HFFc6 (cell line): ENCODE measurements around the gene DLEC1. TPM values are rescaled to one million over a fixed set of nuclear protein-coding genes. Genes with fewer than 3 reads are reported as not detected.

Source experiments
- DNase-seq: peaks from one replicate; pipeline ENCODE4 v3.0.0-alpha.2; 2018
- H3K27ac Mint-ChIP-seq: 2 replicates; pipeline ENCODE4 v1.8.0; 2020; ENCODE audit warnings: mild to moderate bottlenecking, mixed read lengths
- H3K27me3 Mint-ChIP-seq: 2 replicates; pipeline ENCODE4 v1.8.0; 2021; ENCODE audit warnings: mild to moderate bottlenecking, moderate library complexity, mixed read lengths; ENCODE audit not compliant: insufficient read depth
- H3K36me3 Mint-ChIP-seq: 2 replicates; pipeline ENCODE4 v1.8.0; 2021; ENCODE audit warnings: low read depth, mixed read lengths
- H3K4me1 Mint-ChIP-seq: 2 replicates; pipeline ENCODE4 v1.8.0; 2020; ENCODE audit warnings: low read depth, mixed read lengths
- H3K4me3 Mint-ChIP-seq: 2 replicates; pipeline ENCODE4 v1.8.0; 2020; ENCODE audit warnings: mild to moderate bottlenecking, moderate library complexity, mixed read lengths
- H3K9me3 Mint-ChIP-seq: 2 replicates; pipeline ENCODE4 v1.8.0; 2020; ENCODE audit warnings: mild to moderate bottlenecking, mixed read lengths
- total RNA-seq, 6 experiments: library from RNA; stranded (reverse); fragmentation: NEBNext Ultra II Directional; extraction: Animal tissue kit (Norgen Biotek cat#: 25700); gene quantifications; 2 replicates in 1 of 6; 3 replicates in 5 of 6; pipeline ENCODE4 v1.2.3, GENCODE V29; 2021
- TF ChIP-seq, protein P1 (sequence below): fragments of 200-600 bp; sonication (generic); IDR thresholded peaks from 2 replicates; pipeline ENCODE4 v1.5.0; 2021; ENCODE audit warnings: antibody characterized with exemption, mild to moderate bottlenecking

The DLEC1 gene
- total RNA-seq, 6 experiments from 2014 or later, result 0.05 TPM; not detected in 5

DNA sequence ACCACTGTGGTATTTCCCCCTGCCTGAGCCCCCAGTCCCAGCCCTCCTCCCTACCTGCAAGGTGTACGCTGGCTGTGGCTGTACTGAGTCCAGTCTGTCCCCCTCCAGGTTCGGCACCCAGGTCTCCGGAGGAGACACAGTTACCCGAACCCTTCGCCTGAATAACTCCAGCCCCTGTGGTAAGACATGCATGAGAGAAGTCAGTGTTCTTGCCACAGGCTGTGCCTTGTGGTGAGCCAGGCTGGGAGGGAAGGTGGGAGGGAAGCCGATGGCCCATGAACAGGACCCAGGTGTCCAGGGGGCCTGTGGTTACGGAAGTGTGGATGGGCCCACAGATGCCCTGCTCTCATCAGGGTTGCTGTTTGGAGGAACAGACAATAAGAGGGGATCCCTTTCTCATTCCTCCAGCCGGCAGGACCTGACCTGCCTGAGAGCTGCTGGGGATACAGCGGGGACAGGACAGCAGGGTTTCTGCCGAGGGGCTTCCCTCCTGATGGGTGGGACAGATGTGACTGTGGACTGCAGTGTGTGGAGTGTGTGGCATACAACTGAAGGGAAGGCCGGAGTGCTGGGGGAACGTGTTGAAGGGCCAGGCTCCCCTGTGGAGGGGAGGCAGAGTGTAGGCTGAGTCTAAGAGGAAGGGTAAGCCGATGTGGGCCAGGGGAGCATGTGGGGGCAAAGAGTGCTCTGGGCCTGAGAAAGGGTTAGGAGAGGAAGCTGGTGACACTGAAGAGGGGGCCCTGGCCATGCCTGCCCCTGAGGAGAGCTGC, 76.1 kb downstream of the DLEC1 start:
- no peak overlapping the region for H3K4me3 Mint-ChIP-seq
- no peaks in the 10 kb centered on the region for H3K36me3 Mint-ChIP-seq
- DNase-seq, result no peak
- TF ChIP-seq, protein P1, sequence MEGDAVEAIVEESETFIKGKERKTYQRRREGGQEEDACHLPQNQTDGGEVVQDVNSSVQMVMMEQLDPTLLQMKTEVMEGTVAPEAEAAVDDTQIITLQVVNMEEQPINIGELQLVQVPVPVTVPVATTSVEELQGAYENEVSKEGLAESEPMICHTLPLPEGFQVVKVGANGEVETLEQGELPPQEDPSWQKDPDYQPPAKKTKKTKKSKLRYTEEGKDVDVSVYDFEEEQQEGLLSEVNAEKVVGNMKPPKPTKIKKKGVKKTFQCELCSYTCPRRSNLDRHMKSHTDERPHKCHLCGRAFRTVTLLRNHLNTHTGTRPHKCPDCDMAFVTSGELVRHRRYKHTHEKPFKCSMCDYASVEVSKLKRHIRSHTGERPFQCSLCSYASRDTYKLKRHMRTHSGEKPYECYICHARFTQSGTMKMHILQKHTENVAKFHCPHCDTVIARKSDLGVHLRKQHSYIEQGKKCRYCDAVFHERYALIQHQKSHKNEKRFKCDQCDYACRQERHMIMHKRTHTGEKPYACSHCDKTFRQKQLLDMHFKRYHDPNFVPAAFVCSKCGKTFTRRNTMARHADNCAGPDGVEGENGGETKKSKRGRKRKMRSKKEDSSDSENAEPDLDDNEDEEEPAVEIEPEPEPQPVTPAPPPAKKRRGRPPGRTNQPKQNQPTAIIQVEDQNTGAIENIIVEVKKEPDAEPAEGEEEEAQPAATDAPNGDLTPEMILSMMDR, result no peak
- H3K4me1 Mint-ChIP-seq, result no peaks in the 10 kb centered on the region
- peaks cover 23% of the 10 kb centered on the region for H3K27me3 Mint-ChIP-seq
- H3K27ac Mint-ChIP-seq, result no peak overlapping the region
- H3K9me3 Mint-ChIP-seq, result no peaks in the 10 kb centered on the region

DNA sequence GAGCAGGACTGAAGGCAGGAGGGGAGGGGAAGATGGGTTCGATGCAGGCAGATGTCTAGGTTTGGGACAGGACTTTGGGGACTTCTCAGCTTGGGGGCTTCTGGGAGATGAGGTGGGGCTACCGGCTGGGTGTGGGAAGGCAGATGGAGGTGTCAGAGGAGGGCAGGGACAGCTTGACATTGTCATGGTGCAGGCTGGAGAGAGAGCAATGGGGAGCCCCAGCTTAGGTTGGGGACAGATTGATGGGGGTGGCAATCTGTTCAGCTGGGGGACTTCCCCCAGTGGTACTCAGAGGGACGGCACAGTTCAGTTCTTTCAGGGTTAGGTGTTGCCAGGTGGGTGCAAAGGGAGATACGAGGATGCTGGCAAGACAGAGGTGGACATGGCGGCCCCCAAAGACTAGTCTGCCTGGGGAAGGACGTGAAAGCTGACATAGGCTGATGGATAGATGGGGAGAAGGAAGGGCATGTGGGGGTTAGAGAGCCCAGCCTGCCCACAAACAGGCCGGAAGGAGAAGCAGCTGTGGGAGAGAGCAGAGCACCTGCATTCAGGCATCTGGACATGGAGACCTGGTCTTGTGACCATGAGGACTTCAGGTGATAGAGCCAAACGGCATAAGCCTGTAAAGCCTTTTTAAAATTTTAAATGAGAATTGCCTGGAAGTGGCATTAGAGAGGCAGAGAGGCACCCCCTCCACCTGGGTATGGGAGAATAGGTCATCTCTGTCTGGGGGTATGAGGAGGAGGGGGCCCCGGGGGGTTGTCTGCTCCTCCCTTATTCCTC, 76.8 kb downstream of the DLEC1 start:
- TF ChIP-seq, protein P1, result no peak
- DNase-seq, result no peak
- H3K4me1 Mint-ChIP-seq, result no peaks in the 10 kb centered on the region
- H3K36me3 Mint-ChIP-seq, result no peaks in the 10 kb centered on the region; the same call in 1 of the 2 replicates
- H3K4me3 Mint-ChIP-seq, result no peak overlapping the region
- no peak overlapping the region for H3K27ac Mint-ChIP-seq
- H3K9me3 Mint-ChIP-seq, result no peaks in the 10 kb centered on the region
- peaks cover 23% of the 10 kb centered on the region for H3K27me3 Mint-ChIP-seq

DNA sequence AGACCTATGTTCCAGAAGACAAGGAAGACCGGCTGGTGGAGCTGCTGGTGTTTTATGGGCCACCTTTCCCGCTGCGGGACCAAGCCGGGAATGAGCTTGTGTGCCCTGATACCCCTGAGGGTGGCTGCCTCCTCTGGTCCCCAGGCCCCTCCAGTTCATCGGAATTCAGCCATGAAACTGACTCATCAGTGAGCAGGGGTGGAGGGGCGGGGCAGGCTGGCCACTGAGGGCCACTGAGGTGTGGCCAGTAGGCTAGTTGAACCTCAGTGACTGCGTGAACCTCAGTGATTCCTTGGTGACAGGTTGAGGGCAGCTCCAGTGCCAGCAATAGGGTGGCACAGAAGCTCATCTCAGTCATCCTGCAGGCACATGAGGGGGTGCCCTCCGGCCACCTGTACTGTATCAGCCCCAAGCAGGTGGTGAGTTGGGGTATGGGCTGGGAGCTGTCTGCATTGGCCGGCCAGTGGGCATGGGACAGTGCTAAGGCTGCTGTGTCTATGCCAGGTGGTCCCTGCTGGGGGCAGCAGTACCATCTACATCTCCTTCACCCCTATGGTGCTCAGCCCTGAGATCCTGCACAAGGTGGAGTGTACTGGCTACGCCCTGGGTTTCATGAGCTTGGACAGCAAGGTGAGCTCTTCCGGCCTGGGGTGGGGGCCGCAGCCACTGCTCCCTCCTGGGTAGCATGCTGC, 77.6 kb downstream of the DLEC1 start:
- TF ChIP-seq, protein P1, result no peak
- Mint-ChIP-seq H3K36me3 (no peaks in the 10 kb centered on the region; the same call in 1 of the 2 replicates), H3K4me3 (no peak overlapping the region), H3K27ac (no peak overlapping the region), H3K9me3 (no peaks in the 10 kb centered on the region), H3K27me3 (peaks cover 22% of the 10 kb centered on the region), H3K4me1 (no peaks in the 10 kb centered on the region)
- no peak for DNase-seq

DNA sequence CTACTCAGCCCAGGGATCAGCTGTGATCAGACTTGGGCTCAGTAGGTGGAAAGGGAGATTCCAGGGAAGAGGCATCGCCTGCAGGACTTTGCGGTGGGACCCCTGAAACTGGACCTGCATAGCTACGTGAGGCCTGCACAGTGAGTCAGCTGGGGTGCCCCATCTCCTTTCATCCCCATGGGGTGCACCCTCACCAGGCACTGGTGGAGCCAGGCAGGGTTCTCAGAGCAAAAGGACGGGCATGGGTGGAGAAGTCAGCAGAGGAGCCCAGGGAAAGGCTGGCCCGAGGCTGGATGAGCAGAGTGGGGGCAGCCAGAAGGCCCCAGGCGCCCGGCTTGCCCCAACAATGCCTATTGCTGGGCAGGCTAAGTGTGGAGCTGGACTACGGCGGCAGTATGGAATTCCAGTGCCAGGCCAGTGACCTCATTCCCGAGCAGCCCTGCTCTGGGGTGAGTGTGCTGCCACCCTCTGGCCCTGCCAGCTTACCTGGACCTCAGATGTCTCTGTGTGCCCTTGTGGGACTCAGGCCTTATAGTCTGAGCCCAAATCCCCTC, 78.2 kb downstream of the DLEC1 start:
- Mint-ChIP-seq H3K4me3 (no peak overlapping the region), H3K36me3 (no peaks in the 10 kb centered on the region; the same call in 1 of the 2 replicates), H3K27ac (no peak overlapping the region), H3K9me3 (no peaks in the 10 kb centered on the region), H3K27me3 (peaks cover 22% of the 10 kb centered on the region), H3K4me1 (no peaks in the 10 kb centered on the region)
- no peak for DNase-seq
- TF ChIP-seq, protein P1, result no peak

DNA sequence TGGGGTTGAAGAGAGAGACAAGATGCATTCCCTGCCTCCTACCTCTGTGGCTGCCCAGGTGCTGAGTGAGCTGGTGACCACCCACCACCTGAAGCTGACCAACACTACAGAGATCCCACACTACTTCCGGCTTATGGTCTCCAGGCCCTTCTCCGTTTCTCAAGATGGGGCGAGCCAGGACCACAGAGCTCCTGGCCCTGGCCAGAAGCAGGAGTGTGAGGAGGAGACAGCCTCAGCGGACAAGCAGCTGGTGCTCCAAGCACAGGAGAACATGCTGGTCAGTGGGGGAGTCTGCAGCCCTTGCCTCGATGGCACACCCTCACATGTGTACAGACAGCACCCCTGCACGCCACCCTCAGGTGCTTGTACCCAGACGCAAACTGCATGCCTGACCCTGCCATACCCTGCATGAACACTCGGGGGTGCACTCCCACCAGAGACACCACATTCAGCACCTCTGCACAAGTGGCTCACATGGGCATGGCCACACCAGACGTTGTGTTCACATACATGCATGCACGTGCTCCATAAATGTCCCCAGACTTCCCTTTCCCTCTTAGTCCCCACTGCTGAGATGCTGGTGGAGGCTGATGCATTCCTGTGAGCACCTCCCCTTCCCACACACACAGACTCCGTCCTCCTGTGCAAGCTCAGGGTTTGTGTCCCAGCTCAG, 78.9 kb downstream of the DLEC1 start:
- no peaks in the 10 kb centered on the region for H3K9me3 Mint-ChIP-seq
- TF ChIP-seq, protein P1, result peak; percentile 88
- H3K4me1 Mint-ChIP-seq, result no peaks in the 10 kb centered on the region
- H3K36me3 Mint-ChIP-seq, result peaks cover 2% of the 10 kb centered on the region; the same call in 1 of the 2 replicates
- H3K27me3 Mint-ChIP-seq, result peaks cover 22% of the 10 kb centered on the region
- H3K4me3 Mint-ChIP-seq, result no peak overlapping the region
- DNase-seq, result peak; percentile 65
- H3K27ac Mint-ChIP-seq, result no peak overlapping the region; the same call in 1 of the 2 replicates
